Epithelial cell of esophagus (primary cell): ENCODE results near the gene OXT.
A peak's percentile ranks its signal among the peaks of the same experiment; 100 is the strongest.
"Not testable (repeated sequence)": the region's sequence is repeated elsewhere in the genome, so short reads cannot be mapped to it uniquely, and the experiment has no call there.

ENCODE experiments used
- DNase-seq: peaks from one replicate; pipeline ENCODE4 v3.0.0; 2010; ENCODE audit warnings: low read depth
- H3K4me3 ChIP-seq: 2 replicates; pipeline ENCODE4 v1.5.1; 2011; ENCODE audit warnings: mild to moderate bottlenecking, low read length, control low read depth
- CTCF ChIP-seq: IDR thresholded peaks from 2 replicates; pipeline ENCODE4 v1.5.1; 2011; ENCODE audit warnings: low read depth, mild to moderate bottlenecking, low read length, control low read depth, inconsistent platforms; ENCODE audit not compliant: insufficient read depth; ENCODE audit errors: missing control alignments

Gene OXT

GRCh38 chr20:3074812-3075211 is 3.4 kb downstream of the OXT start:
- no peak for TF ChIP-seq CTCF
- no peak overlapping the region for H3K4me3 ChIP-seq
- DNase-seq, result peak; percentile 37

- not testable (repeated sequence) for DNase-seq, H3K4me3 ChIP-seq
These were observed 3.9 kb downstream of the OXT start for GRCh38 chr20:3075315-3075714.

- no peak for TF ChIP-seq CTCF
- peak; percentile 36 for DNase-seq
These were observed 6.3 kb downstream of the OXT start for GRCh38 chr20:3077618-3078134.

GRCh38 chr20:3080939-3081388 is 9.5 kb downstream of the OXT start:
- H3K4me3 ChIP-seq, result no peak overlapping the region
- no peak for DNase-seq
- no peak for TF ChIP-seq CTCF

More at GRCh38 chr20:3077618-3078134, 6.3 kb downstream of the OXT start:
- no peak overlapping the region for H3K4me3 ChIP-seq

- no peak for TF ChIP-seq CTCF
- no peak overlapping the region for H3K4me3 ChIP-seq
- DNase-seq, result no peak
These were observed 10.2 kb downstream of the OXT start for GRCh38 chr20:3081641-3082040.

- DNase-seq, result no peak
- no peak overlapping the region for H3K4me3 ChIP-seq
- no peak for TF ChIP-seq CTCF
These were observed 11.0 kb downstream of the OXT start for GRCh38 chr20:3082306-3082951.

- no peak for TF ChIP-seq CTCF
- H3K4me3 ChIP-seq, result no peak overlapping the region
- no peak for DNase-seq
These were observed 11.8 kb downstream of the OXT start for GRCh38 chr20:3082955-3083952.
